Measurements from ENCODE around the gene FRMD1. TPM values are rescaled to one million over a fixed set of nuclear protein-coding genes. Genes with fewer than 3 reads are reported as not detected.

Gene FRMD1
- total and polyA plus RNA-seq, 2 experiments from 2014 or later, result 0.07 TPM; not detected in 1

GRCh38 chr6:168072730-168073129 lies 6.3 kb downstream of the FRMD1 start:
- DNase-seq (ENCODE audit: low spot score), result no peak
- Histone ChIP-seq H3K79me2 (no peaks in the 10 kb centered on the region), H3K4me1 (ENCODE audit: insufficient read depth) (no peaks in the 10 kb centered on the region), H3K36me3 (replicated peaks; ENCODE audit: insufficient read depth, low read depth) (no peaks in the 10 kb centered on the region), H3K4me2 (no peak overlapping the region), H4K20me1 (ENCODE audit: insufficient read depth, poor library complexity, severe bottlenecking) (no peaks in the 10 kb centered on the region), H3K9me2 (replicated peaks; ENCODE audit: insufficient read depth) (no peaks in the 10 kb centered on the region), H3K9me3 (ENCODE audit: low read depth) (no peaks in the 10 kb centered on the region), H2AFZ (no peak overlapping the region), H3K27me3 (no peaks in the 10 kb centered on the region), H3K27ac (no peak overlapping the region), H3K4me3 (no peak overlapping the region)
- no peak for TF ChIP-seq CTCF (IDR thresholded peaks at IDR 0.05; ENCODE audit: poor library complexity)
- no peak for TF ChIP-seq EZH2 (IDR thresholded peaks at IDR 0.05; ENCODE audit: borderline replicate concordance)
- TF ChIP-seq EZH2phosphoT487 (IDR thresholded peaks at IDR 0.05; ENCODE audit: low read depth, severe bottlenecking, unreplicated experiment), result no peak
- WGBS (ENCODE audit: low lambda C conversion rate, missing lambda C conversion rate), result 94% methylated on average over 4 of the region's 4 CpGs

GRCh38 chr6:168072261-168072660 lies 6.8 kb downstream of the FRMD1 start:
- no peaks in the 10 kb centered on the region for H3K79me2 ChIP-seq
- H3K27ac ChIP-seq, result no peak overlapping the region
- no peaks in the 10 kb centered on the region for H3K27me3 ChIP-seq
- no peaks in the 10 kb centered on the region for H4K20me1 ChIP-seq (ENCODE audit: insufficient read depth, poor library complexity, severe bottlenecking)
- no peak overlapping the region for H3K4me2 ChIP-seq
- 92% methylated on average over 21 of the region's 24 CpGs for WGBS (ENCODE audit: low lambda C conversion rate, missing lambda C conversion rate)
- no peak overlapping the region for H3K4me3 ChIP-seq
- no peak overlapping the region for H2AFZ ChIP-seq
- TF ChIP-seq EZH2 (IDR thresholded peaks at IDR 0.05; ENCODE audit: borderline replicate concordance) (no peak), EZH2phosphoT487 (IDR thresholded peaks at IDR 0.05; ENCODE audit: low read depth, severe bottlenecking, unreplicated experiment) (no peak), CTCF (IDR thresholded peaks at IDR 0.05; ENCODE audit: poor library complexity) (no peak)
- no peaks in the 10 kb centered on the region for H3K36me3 ChIP-seq (replicated peaks; ENCODE audit: insufficient read depth, low read depth)
- H3K9me2 ChIP-seq (replicated peaks; ENCODE audit: insufficient read depth), result no peaks in the 10 kb centered on the region
- DNase-seq (ENCODE audit: low spot score), result no peak
- H3K4me1 ChIP-seq (ENCODE audit: insufficient read depth), result no peaks in the 10 kb centered on the region
- no peaks in the 10 kb centered on the region for H3K9me3 ChIP-seq (ENCODE audit: low read depth)

- Histone ChIP-seq H3K79me2 (no peaks in the 10 kb centered on the region), H3K9me3 (ENCODE audit: low read depth) (no peaks in the 10 kb centered on the region), H3K4me3 (no peak overlapping the region), H3K27ac (no peak overlapping the region), H3K27me3 (no peaks in the 10 kb centered on the region), H2AFZ (no peak overlapping the region), H3K4me2 (no peak overlapping the region), H3K9me2 (replicated peaks; ENCODE audit: insufficient read depth) (no peaks in the 10 kb centered on the region), H3K4me1 (ENCODE audit: insufficient read depth) (no peaks in the 10 kb centered on the region), H4K20me1 (ENCODE audit: insufficient read depth, poor library complexity, severe bottlenecking) (no peaks in the 10 kb centered on the region), H3K36me3 (replicated peaks; ENCODE audit: insufficient read depth, low read depth) (no peaks in the 10 kb centered on the region)
- no peak for DNase-seq (ENCODE audit: low spot score)
- TF ChIP-seq EZH2 (IDR thresholded peaks at IDR 0.05; ENCODE audit: borderline replicate concordance) (no peak), CTCF (IDR thresholded peaks at IDR 0.05; ENCODE audit: poor library complexity) (no peak), EZH2phosphoT487 (IDR thresholded peaks at IDR 0.05; ENCODE audit: low read depth, severe bottlenecking, unreplicated experiment) (no peak)
- WGBS (ENCODE audit: low lambda C conversion rate, missing lambda C conversion rate), result 79% methylated on average over 9 of the region's 9 CpGs
Observed at GRCh38 chr6:168071620-168072019, 7.4 kb downstream of the FRMD1 start.

- H3K27ac ChIP-seq, result no peak overlapping the region
- no peaks in the 10 kb centered on the region for H3K4me1 ChIP-seq (ENCODE audit: insufficient read depth)
- H3K4me3 ChIP-seq, result no peak overlapping the region
- no peak overlapping the region for H2AFZ ChIP-seq
- DNase-seq (ENCODE audit: low spot score), result no peak
- no peaks in the 10 kb centered on the region for H4K20me1 ChIP-seq (ENCODE audit: insufficient read depth, poor library complexity, severe bottlenecking)
- no peak overlapping the region for H3K4me2 ChIP-seq
- 88% methylated on average over 7 of the region's 7 CpGs for WGBS (ENCODE audit: low lambda C conversion rate, missing lambda C conversion rate)
- no peaks in the 10 kb centered on the region for H3K27me3 ChIP-seq
- TF ChIP-seq CTCF (IDR thresholded peaks at IDR 0.05; ENCODE audit: poor library complexity) (no peak), EZH2phosphoT487 (IDR thresholded peaks at IDR 0.05; ENCODE audit: low read depth, severe bottlenecking, unreplicated experiment) (no peak), EZH2 (IDR thresholded peaks at IDR 0.05; ENCODE audit: borderline replicate concordance) (no peak)
- no peaks in the 10 kb centered on the region for H3K9me3 ChIP-seq (ENCODE audit: low read depth)
- no peaks in the 10 kb centered on the region for H3K36me3 ChIP-seq (replicated peaks; ENCODE audit: insufficient read depth, low read depth)
- no peaks in the 10 kb centered on the region for H3K79me2 ChIP-seq
- H3K9me2 ChIP-seq (replicated peaks; ENCODE audit: insufficient read depth), result no peaks in the 10 kb centered on the region
Observed at GRCh38 chr6:168070804-168071203, 8.2 kb downstream of the FRMD1 start.

All from hepatocyte (in vitro differentiated cells).